SK-N-MC (cell line): ENCODE data around the gene FBXL17.

Source experiments
- EZH2 ChIP-seq: fragments of 200-600 bp; sonication (generic); IDR thresholded peaks from one replicate; pipeline ENCODE4 v1.6.1; 2017; ENCODE audit warnings: antibody characterized with exemption
- FOXP2 ChIP-seq: optimal IDR thresholded peaks from 2 replicates; pipeline ENCODE3; 2011; ENCODE audit warnings: mild to moderate bottlenecking, moderate library complexity; ENCODE audit not compliant: insufficient read depth; ENCODE audit errors: extremely low read length, control extremely low read depth

- no peak for TF ChIP-seq FOXP2
- TF ChIP-seq EZH2: no peak
Observed at GRCh38 chr5:108324886-108325285, 57.0 kb downstream of the FBXL17 start.
